ENCODE data around the gene CDC40. TPM values are rescaled to one million over a fixed set of nuclear protein-coding genes. Genes with fewer than 3 reads are reported as not detected.
"Not testable (repeated sequence)": the region's sequence is repeated elsewhere in the genome, so short reads cannot be mapped to it uniquely, and the experiment has no call there.

The CDC40 gene
- total RNA-seq, 1 donor from 2014 or later = 21.5 TPM

DNA sequence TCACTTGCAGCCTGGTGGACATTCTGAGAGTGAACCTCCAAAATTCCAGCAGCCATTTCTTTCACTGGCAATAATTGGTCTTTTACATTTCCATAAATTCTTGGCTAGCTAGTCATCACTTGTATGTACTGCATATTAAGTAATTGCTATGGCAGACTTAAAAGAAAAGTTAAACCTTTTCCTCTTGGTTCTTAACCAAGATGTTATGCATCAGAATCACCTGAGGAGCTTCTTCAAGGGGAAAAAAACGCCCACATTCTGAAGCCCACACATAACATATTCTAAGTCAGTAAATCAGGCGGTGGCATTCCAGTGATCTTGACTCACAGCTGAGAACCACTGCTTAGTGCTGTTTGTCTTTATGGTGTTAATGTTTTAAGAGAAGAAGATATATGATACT, 37.0 kb downstream of the CDC40 start:
- no peaks in the 10 kb centered on the region for H3K9me3 Mint-ChIP-seq (ENCODE audit: low read depth)
- H3K4me1 Mint-ChIP-seq (ENCODE audit: low read depth) = no peaks in the 10 kb centered on the region
- no peak for DNase-seq (ENCODE audit: low spot score, unreplicated experiment)
- no peak overlapping the region for H3K4me3 Mint-ChIP-seq (ENCODE audit: low read depth)
- TF ChIP-seq, protein P1, sequence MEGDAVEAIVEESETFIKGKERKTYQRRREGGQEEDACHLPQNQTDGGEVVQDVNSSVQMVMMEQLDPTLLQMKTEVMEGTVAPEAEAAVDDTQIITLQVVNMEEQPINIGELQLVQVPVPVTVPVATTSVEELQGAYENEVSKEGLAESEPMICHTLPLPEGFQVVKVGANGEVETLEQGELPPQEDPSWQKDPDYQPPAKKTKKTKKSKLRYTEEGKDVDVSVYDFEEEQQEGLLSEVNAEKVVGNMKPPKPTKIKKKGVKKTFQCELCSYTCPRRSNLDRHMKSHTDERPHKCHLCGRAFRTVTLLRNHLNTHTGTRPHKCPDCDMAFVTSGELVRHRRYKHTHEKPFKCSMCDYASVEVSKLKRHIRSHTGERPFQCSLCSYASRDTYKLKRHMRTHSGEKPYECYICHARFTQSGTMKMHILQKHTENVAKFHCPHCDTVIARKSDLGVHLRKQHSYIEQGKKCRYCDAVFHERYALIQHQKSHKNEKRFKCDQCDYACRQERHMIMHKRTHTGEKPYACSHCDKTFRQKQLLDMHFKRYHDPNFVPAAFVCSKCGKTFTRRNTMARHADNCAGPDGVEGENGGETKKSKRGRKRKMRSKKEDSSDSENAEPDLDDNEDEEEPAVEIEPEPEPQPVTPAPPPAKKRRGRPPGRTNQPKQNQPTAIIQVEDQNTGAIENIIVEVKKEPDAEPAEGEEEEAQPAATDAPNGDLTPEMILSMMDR (IDR thresholded peaks at IDR 0.05; ENCODE audit: unreplicated experiment) = no peak
- H3K27ac Mint-ChIP-seq = no peak overlapping the region
- no peaks in the 10 kb centered on the region for H3K27me3 Mint-ChIP-seq
- peaks cover 27% of the 10 kb centered on the region for H3K36me3 Mint-ChIP-seq (ENCODE audit: insufficient read depth)

DNA sequence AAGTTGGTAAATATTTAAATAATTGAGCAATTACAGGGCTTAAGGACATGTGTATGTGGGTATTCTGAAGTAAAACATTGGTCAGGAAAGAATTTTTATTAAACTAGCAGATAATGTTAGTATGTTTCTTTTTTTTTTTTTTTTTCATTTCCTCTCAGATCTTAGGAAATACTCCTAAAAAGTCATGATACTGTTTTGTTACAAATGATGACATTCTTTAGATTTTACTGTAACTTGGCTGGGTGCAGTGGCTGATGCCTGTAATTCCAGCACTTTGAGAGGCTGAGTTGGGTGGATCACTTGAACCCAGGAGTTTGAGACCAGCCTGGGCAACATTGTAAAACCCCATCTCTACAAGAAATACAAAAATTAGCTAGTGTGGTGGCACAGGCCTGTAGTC, 41.5 kb downstream of the CDC40 start:
- no peak for DNase-seq (ENCODE audit: low spot score, unreplicated experiment)
- Mint-ChIP-seq H3K36me3 (ENCODE audit: insufficient read depth) (peaks cover 22% of the 10 kb centered on the region), H3K4me1 (ENCODE audit: low read depth) (no peaks in the 10 kb centered on the region), H3K27ac (no peak overlapping the region), H3K27me3 (no peaks in the 10 kb centered on the region), H3K9me3 (ENCODE audit: low read depth) (no peaks in the 10 kb centered on the region), H3K4me3 (ENCODE audit: low read depth) (no peak overlapping the region)
- TF ChIP-seq, protein P1 (IDR thresholded peaks at IDR 0.05; ENCODE audit: unreplicated experiment) = no peak

DNA sequence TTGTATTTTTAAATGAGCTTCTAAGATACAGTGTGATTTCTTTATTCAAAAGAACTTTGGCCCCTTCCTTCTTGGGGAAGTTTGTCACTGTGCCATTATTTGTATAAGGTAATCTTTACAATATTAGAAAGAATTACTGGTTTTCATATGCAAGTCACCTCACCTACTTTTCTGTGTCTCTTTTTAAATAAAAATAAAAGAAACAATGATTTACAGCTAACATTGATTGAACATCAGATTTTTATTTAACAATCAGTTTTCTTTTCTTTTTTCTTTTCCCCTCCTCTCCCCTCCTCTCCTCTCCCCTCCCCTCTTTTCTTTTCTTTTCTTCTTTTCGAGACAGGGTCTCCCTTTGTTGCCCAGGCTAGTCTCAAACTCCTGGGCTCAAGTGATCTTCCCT, 46.0 kb downstream of the CDC40 start:
- no peak for DNase-seq (ENCODE audit: low spot score, unreplicated experiment)
- Mint-ChIP-seq H3K4me3 (ENCODE audit: low read depth) (no peak overlapping the region), H3K4me1 (ENCODE audit: low read depth) (no peaks in the 10 kb centered on the region), H3K36me3 (ENCODE audit: insufficient read depth) (peaks cover 14% of the 10 kb centered on the region), H3K27me3 (no peaks in the 10 kb centered on the region), H3K9me3 (ENCODE audit: low read depth) (no peaks in the 10 kb centered on the region), H3K27ac (no peak overlapping the region)
- TF ChIP-seq, protein P1 (IDR thresholded peaks at IDR 0.05; ENCODE audit: unreplicated experiment) = no peak

DNA sequence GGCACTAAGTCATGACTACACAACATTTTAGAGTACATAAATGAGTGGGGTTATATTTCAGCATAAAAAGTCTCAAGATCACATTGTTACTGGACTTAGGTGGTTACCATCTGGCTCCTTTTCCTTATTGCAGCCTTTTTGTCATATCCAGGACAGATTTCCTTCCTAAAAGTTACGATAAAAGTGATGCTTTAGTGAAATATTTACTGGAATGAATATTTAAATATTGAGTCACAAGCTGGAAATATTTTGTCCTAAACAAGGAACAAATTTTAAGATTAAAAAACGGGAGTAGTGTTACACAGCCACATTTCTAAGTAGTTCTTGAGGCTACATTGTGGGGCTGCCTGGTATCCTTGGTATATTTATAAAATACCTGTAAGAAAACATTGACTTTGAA, 52.2 kb downstream of the CDC40 start:
- H3K36me3 Mint-ChIP-seq (ENCODE audit: insufficient read depth) = peaks cover 18% of the 10 kb centered on the region
- no peak overlapping the region for H3K4me3 Mint-ChIP-seq (ENCODE audit: low read depth)
- TF ChIP-seq, protein P1 (IDR thresholded peaks at IDR 0.05; ENCODE audit: unreplicated experiment) = no peak
- no peak overlapping the region for H3K27ac Mint-ChIP-seq
- H3K4me1 Mint-ChIP-seq (ENCODE audit: low read depth) = no peaks in the 10 kb centered on the region
- no peak for DNase-seq (ENCODE audit: low spot score, unreplicated experiment)
- H3K9me3 Mint-ChIP-seq (ENCODE audit: low read depth) = no peaks in the 10 kb centered on the region
- no peaks in the 10 kb centered on the region for H3K27me3 Mint-ChIP-seq

DNA sequence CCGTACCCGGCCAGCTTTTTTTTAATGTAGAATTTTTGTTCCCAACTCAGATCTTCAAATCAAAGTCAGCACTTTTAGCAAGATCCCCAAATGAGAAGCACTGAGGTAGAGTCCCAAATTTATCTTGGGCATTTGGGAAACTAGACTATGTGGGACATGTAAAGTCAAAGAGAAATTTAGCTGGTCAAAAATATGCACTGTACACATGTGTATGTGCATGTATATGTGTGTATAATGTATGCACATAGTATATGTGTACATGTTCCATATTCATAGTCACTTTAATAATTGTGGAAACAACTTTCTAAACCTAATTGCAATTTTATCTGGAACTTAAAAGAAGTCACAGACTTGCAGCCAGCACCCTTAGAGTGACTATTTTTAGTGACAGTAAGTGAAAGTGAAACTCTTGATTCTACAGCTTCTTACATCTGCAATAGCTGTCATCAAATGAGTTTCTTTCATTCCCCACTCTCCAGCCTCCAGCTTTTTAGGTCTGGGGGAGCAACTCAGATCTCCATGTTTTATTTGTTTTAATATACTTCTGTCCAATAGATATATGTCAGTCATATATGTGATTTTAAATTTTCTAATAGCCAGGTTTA, 53.6 kb downstream of the CDC40 start:
- TF ChIP-seq, protein P1 (IDR thresholded peaks at IDR 0.05; ENCODE audit: unreplicated experiment) = no peak
- no peak overlapping the region for H3K4me3 Mint-ChIP-seq (ENCODE audit: low read depth)
- H3K4me1 Mint-ChIP-seq (ENCODE audit: low read depth) = no peaks in the 10 kb centered on the region
- no peaks in the 10 kb centered on the region for H3K9me3 Mint-ChIP-seq (ENCODE audit: low read depth)
- no peak for DNase-seq (ENCODE audit: low spot score, unreplicated experiment)
- H3K27me3 Mint-ChIP-seq = no peaks in the 10 kb centered on the region
- H3K27ac Mint-ChIP-seq = no peak overlapping the region
- H3K36me3 Mint-ChIP-seq (ENCODE audit: insufficient read depth) = peaks cover 18% of the 10 kb centered on the region

DNA sequence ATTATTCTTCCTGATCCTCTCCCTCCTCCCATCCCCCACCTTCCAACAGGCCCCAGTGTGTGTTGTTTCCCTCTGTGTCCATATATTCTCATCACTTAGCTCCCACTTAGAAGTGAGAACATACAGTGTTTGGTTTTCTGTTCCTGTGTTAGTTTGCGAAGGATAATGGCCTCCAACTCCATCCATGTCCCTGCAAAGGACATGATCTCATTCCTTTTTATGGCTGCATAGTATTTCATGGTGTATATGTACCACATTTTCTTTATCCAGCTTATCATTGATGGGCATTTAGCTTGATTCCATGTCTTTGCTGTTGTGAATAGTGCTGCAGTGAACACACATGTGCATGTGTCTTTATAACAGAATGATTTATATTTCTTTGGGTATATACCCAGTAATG, 55.8 kb downstream of the CDC40 start:
- H3K27me3 Mint-ChIP-seq; H3K4me3 Mint-ChIP-seq (ENCODE audit: low read depth); H3K4me1 Mint-ChIP-seq (ENCODE audit: low read depth); H3K9me3 Mint-ChIP-seq (ENCODE audit: low read depth); DNase-seq (ENCODE audit: low spot score, unreplicated experiment); H3K27ac Mint-ChIP-seq: not testable (repeated sequence)
- peaks cover 17% of the 10 kb centered on the region for H3K36me3 Mint-ChIP-seq (ENCODE audit: insufficient read depth)
